D721Med (cell line): ENCODE measurements around the gene EIF2AK3.

ENCODE experiments used
- DNase-seq: peaks from one replicate; pipeline ENCODE4 v3.0.0; 2011; ENCODE audit warnings: low spot score; ENCODE audit not compliant: insufficient read length
- FAIRE-seq: peaks from 2 replicates; lab custom pipeline; 2011; peaks lifted over from hg19 to GRCh38; lab: Jason Lieb, UNC
- TF ChIP-seq, protein P1 (sequence below): IDR thresholded peaks from 2 replicates; pipeline ENCODE4 v1.5.1; 2012; ENCODE audit warnings: mild to moderate bottlenecking, control low read depth; ENCODE audit not compliant: insufficient read depth; ENCODE audit errors: missing control alignments

The EIF2AK3 gene

DNA sequence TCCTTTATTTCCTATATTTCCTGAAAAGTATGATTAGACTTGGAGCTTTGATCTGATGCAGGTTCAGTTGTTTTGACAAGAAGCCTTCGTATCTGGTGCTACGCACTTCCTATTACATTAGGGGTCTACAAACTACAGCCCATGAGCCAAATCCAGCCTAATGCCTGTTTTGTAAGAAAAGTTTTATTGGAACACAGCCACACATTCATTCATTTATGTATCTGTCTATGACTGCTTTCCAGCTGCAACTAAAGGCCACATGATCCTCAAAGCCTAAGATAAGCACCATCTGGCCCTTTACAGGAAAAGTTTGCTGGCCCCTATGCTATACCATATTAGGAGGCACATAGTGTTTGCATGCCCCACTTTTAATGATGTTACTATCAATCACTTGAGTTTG is 26.0 kb downstream of the EIF2AK3 start:
- TF ChIP-seq, protein P1, sequence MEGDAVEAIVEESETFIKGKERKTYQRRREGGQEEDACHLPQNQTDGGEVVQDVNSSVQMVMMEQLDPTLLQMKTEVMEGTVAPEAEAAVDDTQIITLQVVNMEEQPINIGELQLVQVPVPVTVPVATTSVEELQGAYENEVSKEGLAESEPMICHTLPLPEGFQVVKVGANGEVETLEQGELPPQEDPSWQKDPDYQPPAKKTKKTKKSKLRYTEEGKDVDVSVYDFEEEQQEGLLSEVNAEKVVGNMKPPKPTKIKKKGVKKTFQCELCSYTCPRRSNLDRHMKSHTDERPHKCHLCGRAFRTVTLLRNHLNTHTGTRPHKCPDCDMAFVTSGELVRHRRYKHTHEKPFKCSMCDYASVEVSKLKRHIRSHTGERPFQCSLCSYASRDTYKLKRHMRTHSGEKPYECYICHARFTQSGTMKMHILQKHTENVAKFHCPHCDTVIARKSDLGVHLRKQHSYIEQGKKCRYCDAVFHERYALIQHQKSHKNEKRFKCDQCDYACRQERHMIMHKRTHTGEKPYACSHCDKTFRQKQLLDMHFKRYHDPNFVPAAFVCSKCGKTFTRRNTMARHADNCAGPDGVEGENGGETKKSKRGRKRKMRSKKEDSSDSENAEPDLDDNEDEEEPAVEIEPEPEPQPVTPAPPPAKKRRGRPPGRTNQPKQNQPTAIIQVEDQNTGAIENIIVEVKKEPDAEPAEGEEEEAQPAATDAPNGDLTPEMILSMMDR, result no peak
- DNase-seq (no peak), FAIRE-seq (no peak)

DNA sequence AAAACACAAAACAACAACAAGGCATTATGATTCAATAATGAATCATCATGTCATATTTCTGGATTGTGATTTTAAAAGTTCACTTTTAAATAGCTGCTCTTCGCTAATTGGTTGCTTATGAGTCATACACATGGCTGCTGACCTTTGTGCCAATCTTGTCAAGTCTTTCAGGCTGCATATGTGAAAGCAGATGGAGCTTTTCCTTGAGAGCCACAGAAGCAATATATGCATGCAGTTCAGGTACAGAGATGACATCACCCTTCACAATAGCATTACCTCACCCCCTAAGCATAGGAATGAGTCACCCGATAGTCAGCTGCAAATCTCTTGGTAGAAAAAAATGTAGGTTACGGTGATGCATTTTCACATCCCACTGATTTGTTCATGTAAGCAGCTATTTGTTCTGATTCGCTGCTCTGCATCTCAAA is 27.2 kb downstream of the EIF2AK3 start:
- TF ChIP-seq, protein P1, result no peak
- no peak for FAIRE-seq
- DNase-seq, result no peak

DNA sequence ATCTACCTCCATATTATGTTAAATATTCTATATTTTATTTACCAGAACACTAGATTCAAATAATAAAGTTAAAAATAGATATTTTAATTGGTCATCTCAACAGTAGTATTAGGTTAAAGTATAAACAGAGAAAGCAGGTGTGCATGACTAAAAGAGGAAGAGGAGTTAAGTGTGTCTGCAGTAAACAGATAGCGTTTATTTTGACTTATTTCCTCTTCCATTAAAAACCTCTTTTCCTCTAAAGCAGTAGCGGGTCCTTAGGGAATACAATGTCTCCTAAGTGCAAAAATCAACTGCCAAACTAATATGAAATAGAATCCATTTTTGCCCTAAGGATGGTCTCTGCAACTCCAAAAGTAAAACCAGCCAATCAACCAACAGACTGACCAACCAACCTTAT is 27.7 kb downstream of the EIF2AK3 start:
- TF ChIP-seq, protein P1, result no peak
- FAIRE-seq (no peak), DNase-seq (no peak)

DNA sequence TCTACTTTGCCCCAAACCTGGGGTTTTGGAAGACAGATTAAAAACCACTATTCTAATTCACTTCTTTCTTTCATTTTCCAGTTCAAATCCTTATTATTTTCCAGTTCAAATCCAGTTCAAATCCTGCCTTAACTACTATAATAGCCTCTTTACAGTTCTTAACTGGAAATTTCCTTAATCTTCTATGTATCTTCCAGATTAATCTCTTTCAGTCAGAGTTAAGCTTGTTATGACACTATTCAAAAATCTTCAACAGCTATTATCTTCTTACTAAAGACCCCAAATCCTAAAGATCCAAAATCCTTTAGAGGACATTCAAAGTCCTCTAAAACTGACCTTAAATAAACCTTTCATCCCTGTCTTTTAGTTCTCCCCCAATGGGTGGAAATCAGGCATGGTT is 30.1 kb downstream of the EIF2AK3 start:
- TF ChIP-seq, protein P1, result no peak
- FAIRE-seq (peak; percentile 21), DNase-seq (no peak)

DNA sequence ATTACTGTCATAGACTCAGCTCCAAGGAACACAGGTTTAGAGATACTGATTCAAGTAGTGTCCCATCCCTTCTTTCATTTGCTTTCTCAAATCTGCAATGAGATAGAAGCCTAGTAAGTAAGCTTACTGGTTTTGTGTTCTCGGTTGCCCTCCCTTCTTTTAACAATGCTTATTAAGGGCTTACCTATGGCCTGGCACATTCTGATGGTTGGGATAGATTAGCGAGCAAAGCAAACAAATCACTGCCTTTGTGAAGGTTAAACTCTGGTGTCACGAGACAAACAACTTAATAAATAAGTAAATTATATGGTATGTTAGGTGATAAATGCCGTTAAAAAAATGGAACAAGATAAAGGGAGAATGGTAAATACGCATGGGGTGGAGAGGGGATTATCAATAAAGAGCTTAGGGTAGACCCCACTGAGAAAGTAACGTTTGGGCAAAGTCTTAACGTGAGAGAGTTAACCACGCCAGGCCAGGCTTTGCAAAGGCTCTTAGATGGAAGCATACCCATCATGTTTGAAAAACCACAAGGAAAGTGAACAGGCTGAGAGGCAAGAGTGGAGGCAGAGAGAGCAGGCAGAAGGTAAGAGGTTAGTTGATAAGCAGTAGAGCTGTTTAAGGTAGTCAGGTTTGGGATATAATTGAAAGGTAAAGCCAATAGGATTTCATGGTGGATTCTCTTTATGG is 31.0 kb downstream of the EIF2AK3 start:
- no peak for DNase-seq
- no peak for FAIRE-seq
- TF ChIP-seq, protein P1, result no peak

DNA sequence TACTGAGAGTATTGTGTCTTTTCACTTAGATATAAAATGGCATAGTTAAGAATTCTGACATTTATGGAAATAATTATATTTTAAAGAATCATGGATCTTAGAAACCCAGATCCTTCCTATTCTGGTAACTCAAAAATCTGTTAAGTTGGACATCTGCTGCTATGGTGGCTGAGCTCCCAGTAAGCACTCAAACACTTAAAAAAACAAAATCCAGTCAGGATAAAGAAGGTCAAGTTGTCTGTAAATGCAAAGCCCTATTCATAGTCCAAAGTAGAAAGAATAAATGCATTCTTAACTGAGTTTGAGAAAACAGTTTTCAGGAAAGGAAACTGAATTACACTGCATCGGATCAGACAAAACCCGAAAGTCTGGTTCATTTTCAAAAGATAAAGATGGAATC is 35.6 kb downstream of the EIF2AK3 start:
- TF ChIP-seq, protein P1, result no peak
- DNase-seq (no peak), FAIRE-seq (no peak)

DNA sequence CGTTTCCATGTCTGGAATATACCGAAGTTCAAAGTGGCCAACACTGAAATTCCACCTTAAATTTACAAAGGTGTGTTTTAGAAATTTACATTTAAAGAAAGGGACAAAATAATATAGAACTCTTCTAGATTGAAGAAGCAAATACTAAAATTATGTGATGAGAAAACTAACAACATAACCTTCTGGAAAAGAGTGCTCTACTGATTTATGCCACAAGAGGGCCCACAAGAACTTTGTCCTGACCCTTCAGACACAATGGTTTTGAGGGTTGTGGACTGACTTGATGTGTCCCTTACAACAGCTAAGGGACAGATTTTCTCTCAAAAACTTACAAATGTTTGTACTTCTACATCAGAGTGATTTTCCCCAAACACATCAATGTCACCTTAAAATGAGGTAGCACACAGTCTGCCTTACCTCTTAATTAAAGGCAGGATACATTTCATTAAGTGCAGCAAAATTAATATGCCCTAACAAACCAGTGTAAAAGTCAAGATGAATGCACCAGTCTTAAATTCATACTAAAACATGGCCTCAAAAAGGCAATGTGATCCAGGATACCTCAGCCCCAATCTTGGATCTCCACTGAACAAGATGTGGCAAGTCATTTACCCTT is 36.2 kb downstream of the EIF2AK3 start:
- peak; percentile 14 for DNase-seq
- FAIRE-seq, result no peak
- TF ChIP-seq, protein P1, result peak; percentile 85
